Activated B cell treated with CpG ODN at 0.5 μM for 24 hours (primary cell): ENCODE results near the gene PPARG. TPM values are rescaled to one million over a fixed set of nuclear protein-coding genes. Genes with fewer than 3 reads are reported as not detected.

Source experiments
- ATAC-seq: fragments of 200-7000 bp; cut with Tn5 transposase; one replicate; pipeline ENCODE4 v1.10.0; 2021; ENCODE audit warnings: low read depth, mild to moderate bottlenecking, moderate library complexity
- CTCF ChIA-PET: fragments of 350-600 bp; sonication (Branson Sonifier 250); formaldehyde crosslinking; loops from one replicate; lab custom pipeline; 2021; ENCODE audit warnings: antibody characterized with exemption; lab: Charles Lee
- POLR2A ChIA-PET: fragments of 350-600 bp; sonication (Branson Sonifier 250); formaldehyde crosslinking; loops from one replicate; lab custom pipeline; 2021; ENCODE audit warnings: antibody characterized with exemption; lab: Charles Lee
- DNase-seq: peaks from one replicate; pipeline ENCODE4 v3.0.0; 2022
- H3K27ac Mint-ChIP-seq: one replicate; pipeline ENCODE4 v1.8.0; 2020; ENCODE audit warnings: mixed read lengths
- H3K27me3 Mint-ChIP-seq: one replicate; pipeline ENCODE4 v1.8.0; 2021; ENCODE audit warnings: mixed read lengths
- H3K36me3 Mint-ChIP-seq: one replicate; pipeline ENCODE4 v1.8.0; 2021; ENCODE audit warnings: low read depth, mixed read lengths
- H3K4me1 Mint-ChIP-seq: one replicate; pipeline ENCODE4 v1.8.0; 2021; ENCODE audit warnings: mixed read lengths
- H3K4me3 Mint-ChIP-seq: one replicate; pipeline ENCODE4 v1.8.0; 2020; ENCODE audit warnings: mild to moderate bottlenecking, mixed read lengths
- H3K9me3 Mint-ChIP-seq: one replicate; pipeline ENCODE4 v1.8.0; 2020; ENCODE audit warnings: mixed read lengths
- intact Hi-C: fragments of 100-400 bp; cut with micrococcal nuclease; formaldehyde crosslinking; loops from one replicate; pipeline ENCODE4 v1.15.1; 2024
- total RNA-seq: library from RNA; stranded (reverse); gene quantifications from 2 replicates; pipeline ENCODE4 v1.2.3, GENCODE V29; 2022
- TF ChIP-seq, protein P1 (sequence below): fragments of 200-600 bp; IDR thresholded peaks from one replicate; pipeline ENCODE4 v1.8.0; 2022; ENCODE audit warnings: antibody characterized with exemption, mild to moderate bottlenecking

PPARG gene
- total RNA-seq, 1 donor from 2014 or later: not detected

DNA sequence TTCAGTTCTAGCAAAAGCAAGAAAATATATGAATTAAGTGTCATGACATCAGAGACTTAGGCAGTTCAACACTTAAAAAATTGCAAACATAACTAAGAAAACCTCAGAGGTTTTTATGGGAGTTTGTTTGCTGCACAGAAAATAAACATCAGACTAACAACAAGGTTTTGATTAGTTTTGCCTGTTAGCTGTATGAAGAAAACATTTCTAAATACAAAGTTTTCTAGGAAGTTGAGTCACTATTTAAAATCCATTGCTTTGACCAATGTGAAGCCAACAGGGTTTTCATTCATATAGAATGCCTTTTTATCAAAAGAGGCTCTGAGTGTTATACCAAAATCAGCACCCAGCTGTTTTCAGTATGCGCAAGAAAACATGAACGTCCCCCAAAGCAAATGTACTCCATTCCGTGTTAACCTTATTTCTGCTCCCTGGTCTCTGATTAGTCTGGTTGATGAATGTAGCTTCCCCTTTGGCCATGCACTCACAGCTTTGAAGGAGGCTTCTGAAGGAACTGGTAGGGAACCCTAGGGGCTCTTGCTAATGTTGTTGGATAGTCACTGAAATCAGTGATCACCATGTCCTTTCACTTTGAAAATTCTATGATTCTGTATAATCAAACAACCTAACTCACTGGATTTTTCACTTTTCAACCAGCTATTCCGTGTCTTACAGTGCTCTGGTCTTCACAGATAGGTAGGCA lies 105.8 kb downstream of the PPARG start:
- peaks cover 23% of the 10 kb centered on the region for H3K4me1 Mint-ChIP-seq
- no peak for ATAC-seq
- no peaks in the 10 kb centered on the region for H3K9me3 Mint-ChIP-seq
- TF ChIP-seq, protein P1, sequence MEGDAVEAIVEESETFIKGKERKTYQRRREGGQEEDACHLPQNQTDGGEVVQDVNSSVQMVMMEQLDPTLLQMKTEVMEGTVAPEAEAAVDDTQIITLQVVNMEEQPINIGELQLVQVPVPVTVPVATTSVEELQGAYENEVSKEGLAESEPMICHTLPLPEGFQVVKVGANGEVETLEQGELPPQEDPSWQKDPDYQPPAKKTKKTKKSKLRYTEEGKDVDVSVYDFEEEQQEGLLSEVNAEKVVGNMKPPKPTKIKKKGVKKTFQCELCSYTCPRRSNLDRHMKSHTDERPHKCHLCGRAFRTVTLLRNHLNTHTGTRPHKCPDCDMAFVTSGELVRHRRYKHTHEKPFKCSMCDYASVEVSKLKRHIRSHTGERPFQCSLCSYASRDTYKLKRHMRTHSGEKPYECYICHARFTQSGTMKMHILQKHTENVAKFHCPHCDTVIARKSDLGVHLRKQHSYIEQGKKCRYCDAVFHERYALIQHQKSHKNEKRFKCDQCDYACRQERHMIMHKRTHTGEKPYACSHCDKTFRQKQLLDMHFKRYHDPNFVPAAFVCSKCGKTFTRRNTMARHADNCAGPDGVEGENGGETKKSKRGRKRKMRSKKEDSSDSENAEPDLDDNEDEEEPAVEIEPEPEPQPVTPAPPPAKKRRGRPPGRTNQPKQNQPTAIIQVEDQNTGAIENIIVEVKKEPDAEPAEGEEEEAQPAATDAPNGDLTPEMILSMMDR: no peak
- DNase-seq: no peak
- H3K4me3 Mint-ChIP-seq: peak overlapping the region; percentile 62
- H3K27me3 Mint-ChIP-seq: no peaks in the 10 kb centered on the region
- ChIA-PET CTCF (no interaction called here), POLR2A (interaction anchor here (1.1 kb wide), 1 partner anchor 270 kb away, joined by 3 read pairs; no protein-coding TSS in a partner anchor)
- intact Hi-C loops: no loop called here
- peak overlapping the region; percentile 14 for H3K27ac Mint-ChIP-seq
- no peaks in the 10 kb centered on the region for H3K36me3 Mint-ChIP-seq

DNA sequence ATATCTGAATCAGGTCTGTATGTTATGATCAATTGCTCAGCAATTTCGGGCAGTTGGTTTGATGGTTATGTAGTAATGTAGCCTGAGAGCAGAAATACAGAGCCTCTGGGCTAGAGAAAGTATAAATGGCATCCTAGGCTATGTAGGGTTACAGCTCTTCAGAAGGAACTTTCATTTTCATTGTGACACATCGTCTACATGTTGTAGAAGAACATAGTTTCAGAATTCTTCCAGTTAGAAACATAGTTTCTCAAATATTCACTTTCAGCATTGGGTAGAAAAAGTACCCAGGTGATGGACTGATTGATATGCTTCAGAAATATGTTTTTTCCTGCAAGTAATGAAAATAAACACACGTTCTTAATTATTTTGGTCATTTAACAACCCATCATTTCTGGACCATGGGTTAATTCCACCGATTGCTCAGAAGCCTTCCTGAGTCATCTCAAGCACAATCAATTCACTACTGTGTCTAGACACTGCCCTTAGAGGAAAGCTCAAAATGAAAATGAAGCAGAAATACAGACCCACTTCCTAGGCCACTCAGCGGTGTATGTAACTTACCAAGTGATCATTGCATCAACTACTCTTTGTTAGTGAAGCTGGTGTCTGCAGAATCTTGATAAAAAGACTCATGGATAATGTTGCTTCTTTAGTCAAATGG lies 106.6 kb downstream of the PPARG start:
- Mint-ChIP-seq H3K4me1 (peaks cover 31% of the 10 kb centered on the region), H3K27me3 (no peaks in the 10 kb centered on the region), H3K36me3 (no peaks in the 10 kb centered on the region), H3K9me3 (no peaks in the 10 kb centered on the region), H3K4me3 (peak overlapping the region; percentile 62), H3K27ac (peak overlapping the region; percentile 19)
- ChIA-PET CTCF (no interaction called here), POLR2A (interaction anchor here (1.1 kb wide), 1 partner anchor 269 kb away, joined by 3 read pairs; no protein-coding TSS in a partner anchor)
- DNase-seq: no peak
- TF ChIP-seq, protein P1: no peak
- intact Hi-C loops: no loop called here
- ATAC-seq: peak; percentile 83

DNA sequence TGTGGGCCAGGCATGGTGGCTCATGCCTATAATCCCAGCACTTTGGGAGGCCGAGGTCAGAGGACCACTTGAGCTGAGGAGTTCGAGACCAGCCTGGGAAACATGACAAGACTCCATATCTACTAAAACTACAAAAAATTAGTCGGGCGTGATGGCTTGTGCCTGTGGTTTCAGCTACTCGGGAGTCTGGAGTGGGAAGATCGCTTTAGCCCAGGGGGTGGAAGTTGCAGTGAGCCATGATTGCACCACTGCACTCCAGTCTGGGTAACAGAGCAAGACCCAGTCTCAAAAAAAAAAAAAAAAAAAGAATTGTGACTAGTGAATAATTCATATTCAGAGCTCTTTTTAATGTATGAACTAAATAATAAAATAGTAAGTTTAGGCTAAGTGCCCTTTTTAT lies 107.6 kb downstream of the PPARG start:
- TF ChIP-seq, protein P1: no peak
- Mint-ChIP-seq H3K4me1 (peaks cover 41% of the 10 kb centered on the region), H3K36me3 (no peaks in the 10 kb centered on the region), H3K9me3 (no peaks in the 10 kb centered on the region), H3K27ac (no peak overlapping the region), H3K4me3 (no peak overlapping the region), H3K27me3 (no peaks in the 10 kb centered on the region)
- ATAC-seq: no peak
- intact Hi-C loops: no loop called here
- POLR2A ChIA-PET: no interaction called here
- CTCF ChIA-PET: no interaction called here
- DNase-seq: no peak

DNA sequence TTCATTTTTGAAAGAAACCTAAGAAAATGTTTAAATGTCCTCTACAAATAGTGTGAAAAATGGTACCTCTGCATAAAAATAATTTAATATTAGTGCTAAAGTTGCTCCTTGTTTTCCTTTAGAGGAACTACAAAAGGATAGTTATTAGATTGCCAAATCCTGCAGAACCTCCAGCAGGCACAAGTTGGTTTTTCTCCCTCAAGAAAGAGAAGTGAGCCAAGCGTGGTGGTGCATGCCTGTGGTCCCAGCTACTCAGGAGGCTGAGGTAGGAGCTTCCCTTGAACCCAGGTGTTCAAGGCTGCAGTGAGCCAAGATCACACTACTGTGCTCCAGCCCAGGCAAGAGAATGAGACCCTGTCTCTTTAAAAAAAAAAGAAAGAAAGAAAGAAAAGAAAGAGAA lies 110.4 kb downstream of the PPARG start:
- H3K4me1 Mint-ChIP-seq: peaks cover 43% of the 10 kb centered on the region
- H3K27me3 Mint-ChIP-seq: no peaks in the 10 kb centered on the region
- no peak for DNase-seq
- peak overlapping the region; percentile 8 for H3K4me3 Mint-ChIP-seq
- CTCF ChIA-PET: no interaction called here
- H3K9me3 Mint-ChIP-seq: no peaks in the 10 kb centered on the region
- no peaks in the 10 kb centered on the region for H3K36me3 Mint-ChIP-seq
- intact Hi-C loops: no loop called here
- H3K27ac Mint-ChIP-seq: no peak overlapping the region
- TF ChIP-seq, protein P1: no peak
- no peak for ATAC-seq
- POLR2A ChIA-PET: no interaction called here

DNA sequence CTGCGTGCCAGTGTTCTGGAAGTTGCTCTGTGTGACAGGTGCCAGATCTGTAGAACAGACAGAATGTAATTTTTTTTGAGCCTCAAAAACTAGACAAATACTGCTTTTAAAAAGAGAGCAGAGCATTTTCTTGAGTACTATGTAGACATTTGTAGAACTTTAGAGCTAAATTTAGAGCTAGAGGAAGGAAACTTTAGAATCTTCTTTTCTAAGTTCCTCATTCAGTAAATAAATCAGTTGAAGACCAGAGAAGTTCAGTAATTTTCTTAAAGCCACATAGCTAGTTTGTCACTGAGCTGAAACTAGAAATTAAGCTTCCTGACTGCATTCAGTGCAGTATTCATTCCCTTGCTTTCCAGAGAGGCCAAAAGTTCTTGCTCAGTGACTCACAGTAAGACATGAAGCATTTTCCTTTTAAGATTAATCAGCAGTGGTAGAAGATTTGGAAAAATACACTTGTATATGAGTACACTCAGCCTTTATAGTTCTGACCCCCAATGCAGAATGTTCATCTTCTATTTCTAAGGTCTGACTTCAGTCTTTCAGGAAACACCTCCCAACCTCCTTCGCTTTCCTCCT lies 111.8 kb downstream of the PPARG start:
- CTCF ChIA-PET: no interaction called here
- no peaks in the 10 kb centered on the region for H3K9me3 Mint-ChIP-seq
- H3K36me3 Mint-ChIP-seq: no peaks in the 10 kb centered on the region
- H3K27me3 Mint-ChIP-seq: no peaks in the 10 kb centered on the region
- intact Hi-C loops: no loop called here
- H3K27ac Mint-ChIP-seq: peak overlapping the region; percentile 35
- H3K4me1 Mint-ChIP-seq: peaks cover 34% of the 10 kb centered on the region
- peak overlapping the region; percentile 46 for H3K4me3 Mint-ChIP-seq
- ATAC-seq (no peak), DNase-seq (no peak)
- POLR2A ChIA-PET: no interaction called here
- TF ChIP-seq, protein P1: no peak
